ENCODE measurements around the gene FNDC10.
"Not testable (repeated sequence)": the region's sequence is repeated elsewhere in the genome, so short reads cannot be mapped to it uniquely, and the experiment has no call there.

GRCh38 chr1:1595341-1595740 lies 4.6 kb downstream of the FNDC10 start:
- TF ChIP-seq, protein P1, sequence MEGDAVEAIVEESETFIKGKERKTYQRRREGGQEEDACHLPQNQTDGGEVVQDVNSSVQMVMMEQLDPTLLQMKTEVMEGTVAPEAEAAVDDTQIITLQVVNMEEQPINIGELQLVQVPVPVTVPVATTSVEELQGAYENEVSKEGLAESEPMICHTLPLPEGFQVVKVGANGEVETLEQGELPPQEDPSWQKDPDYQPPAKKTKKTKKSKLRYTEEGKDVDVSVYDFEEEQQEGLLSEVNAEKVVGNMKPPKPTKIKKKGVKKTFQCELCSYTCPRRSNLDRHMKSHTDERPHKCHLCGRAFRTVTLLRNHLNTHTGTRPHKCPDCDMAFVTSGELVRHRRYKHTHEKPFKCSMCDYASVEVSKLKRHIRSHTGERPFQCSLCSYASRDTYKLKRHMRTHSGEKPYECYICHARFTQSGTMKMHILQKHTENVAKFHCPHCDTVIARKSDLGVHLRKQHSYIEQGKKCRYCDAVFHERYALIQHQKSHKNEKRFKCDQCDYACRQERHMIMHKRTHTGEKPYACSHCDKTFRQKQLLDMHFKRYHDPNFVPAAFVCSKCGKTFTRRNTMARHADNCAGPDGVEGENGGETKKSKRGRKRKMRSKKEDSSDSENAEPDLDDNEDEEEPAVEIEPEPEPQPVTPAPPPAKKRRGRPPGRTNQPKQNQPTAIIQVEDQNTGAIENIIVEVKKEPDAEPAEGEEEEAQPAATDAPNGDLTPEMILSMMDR (IDR thresholded peaks at IDR 0.05; ENCODE audit: extremely low read depth in 1 of 2, insufficient read depth in 1 of 2, low read depth in 1 of 2, low read length in 2 of 2), result not testable (repeated sequence)
- TF ChIP-seq, protein P2, sequence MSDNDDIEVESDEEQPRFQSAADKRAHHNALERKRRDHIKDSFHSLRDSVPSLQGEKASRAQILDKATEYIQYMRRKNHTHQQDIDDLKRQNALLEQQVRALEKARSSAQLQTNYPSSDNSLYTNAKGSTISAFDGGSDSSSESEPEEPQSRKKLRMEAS (IDR thresholded peaks at IDR 0.05; ENCODE audit: insufficient read depth, insufficient read length), result not testable (repeated sequence)
- not testable (repeated sequence) for TF ChIP-seq POLR2A (IDR thresholded peaks at IDR 0.05; ENCODE audit: low read depth, low read length); JUN (IDR thresholded peaks at IDR 0.05; ENCODE audit: borderline replicate concordance, insufficient read depth, insufficient read length, low read depth); POLR2AphosphoS5 (IDR thresholded peaks at IDR 0.05; ENCODE audit: insufficient read depth, low read depth, low read length)

Measured in endothelial cell of umbilical vein (primary cell).